Lung (tissue), 12 donors: ENCODE measurements around the gene AAGAB. TPM values are rescaled to one million over a fixed set of nuclear protein-coding genes. Genes with fewer than 3 reads are reported as not detected.

Source experiments
- ATAC-seq: fragments of 200-7000 bp; cut with Tn5 transposase; one replicate; pipeline ENCODE4 v1.9.1; 2020; ENCODE audit warnings: moderate number of reproducible peaks; ENCODE audit not compliant: insufficient read depth, low FRiP score
- DNase-seq, 3 donors: peaks; one replicate each; pipeline ENCODE4 v3.0.0-alpha.2; 2013 to 2017
- H3K27ac ChIP-seq, 2 donors: one replicate each; pipeline ENCODE4 v1.5.1; 2013; ENCODE audit warnings: mild to moderate bottlenecking in 2 of 2, moderate library complexity in 2 of 2, control low read depth in 1 of 2, inconsistent platforms in 1 of 2, low read depth in 1 of 2, low read length in 1 of 2
- H3K27me3 ChIP-seq, 3 donors: one replicate each; pipeline ENCODE4 v1.5.1; 2013; ENCODE audit warnings: low read length in 2 of 3; ENCODE audit not compliant: control insufficient read depth in 3 of 3, insufficient read depth in 3 of 3
- H3K36me3 ChIP-seq, 4 donors: one replicate each; pipeline ENCODE4 v1.5.1; 2013; ENCODE audit warnings: low read length in 4 of 4, mild to moderate bottlenecking in 1 of 4, moderate library complexity in 1 of 4; ENCODE audit not compliant: control insufficient read depth in 4 of 4, insufficient read depth in 4 of 4
- H3K4me1 ChIP-seq, 5 donors: one replicate each; pipeline ENCODE4 v1.5.1; 2013; ENCODE audit warnings: low read length in 5 of 5, mild to moderate bottlenecking in 2 of 5, moderate library complexity in 1 of 5; ENCODE audit not compliant: control insufficient read depth in 5 of 5, insufficient read depth in 5 of 5
- H3K4me3 ChIP-seq: one replicate; pipeline ENCODE4 v1.5.1; 2013; ENCODE audit warnings: mild to moderate bottlenecking, control low read depth, moderate library complexity
- H3K9ac ChIP-seq, 2 donors: one replicate each; pipeline ENCODE4 v1.5.1; 2013; ENCODE audit warnings: low read length in 2 of 2, control low read depth in 1 of 2; ENCODE audit not compliant: insufficient read depth in 1 of 2
- H3K9me3 ChIP-seq, 4 donors: one replicate each; pipeline ENCODE4 v1.5.1; 2013; ENCODE audit warnings: low read length in 3 of 4, mild to moderate bottlenecking in 1 of 4, moderate library complexity in 1 of 4; ENCODE audit not compliant: control insufficient read depth in 4 of 4, insufficient read depth in 3 of 4
- WGBS, 2 donors: extraction: QIAGEN DNeasy Blood & Tissue Kit; methylation state at CpG; one replicate each; pipeline ENCODE4 v1.1.7; 2013; 5-methylcytosine and 5-hydroxymethylcytosine counted together
- polyA plus RNA-seq, 2 donors: library from polyadenylated mRNA; stranded (reverse); fragments of 200-250 nt; gene quantifications; one replicate each; pipeline ENCODE4 v1.2.1, GENCODE V29; 2013
- total RNA-seq, 2 donors: library from RNA; depleted of rRNA in 1 of 2; stranded (reverse); fragments of >200 nt in 1 of 2; gene quantifications; one replicate each; pipeline ENCODE4 v1.2.1, GENCODE V29; 2014 to 2021
- TF ChIP-seq, protein P1 (sequence below): IDR thresholded peaks from 2 replicates; pipeline ENCODE4 v1.5.1; 2012; ENCODE audit warnings: mild to moderate bottlenecking; ENCODE audit errors: control extremely low read depth, extremely low read depth
- donor health status: control.
- donor health status: control.
- donor health status: Bipolar disorder and iron deficiency.
- donor health status: healthy.
- donor health status: DM: yes; HTN: yes; CAD: no.

The AAGAB gene
- total and polyA plus RNA-seq, 4 donors, result 11.5 to 34.5 (median 26.4) TPM

DNA sequence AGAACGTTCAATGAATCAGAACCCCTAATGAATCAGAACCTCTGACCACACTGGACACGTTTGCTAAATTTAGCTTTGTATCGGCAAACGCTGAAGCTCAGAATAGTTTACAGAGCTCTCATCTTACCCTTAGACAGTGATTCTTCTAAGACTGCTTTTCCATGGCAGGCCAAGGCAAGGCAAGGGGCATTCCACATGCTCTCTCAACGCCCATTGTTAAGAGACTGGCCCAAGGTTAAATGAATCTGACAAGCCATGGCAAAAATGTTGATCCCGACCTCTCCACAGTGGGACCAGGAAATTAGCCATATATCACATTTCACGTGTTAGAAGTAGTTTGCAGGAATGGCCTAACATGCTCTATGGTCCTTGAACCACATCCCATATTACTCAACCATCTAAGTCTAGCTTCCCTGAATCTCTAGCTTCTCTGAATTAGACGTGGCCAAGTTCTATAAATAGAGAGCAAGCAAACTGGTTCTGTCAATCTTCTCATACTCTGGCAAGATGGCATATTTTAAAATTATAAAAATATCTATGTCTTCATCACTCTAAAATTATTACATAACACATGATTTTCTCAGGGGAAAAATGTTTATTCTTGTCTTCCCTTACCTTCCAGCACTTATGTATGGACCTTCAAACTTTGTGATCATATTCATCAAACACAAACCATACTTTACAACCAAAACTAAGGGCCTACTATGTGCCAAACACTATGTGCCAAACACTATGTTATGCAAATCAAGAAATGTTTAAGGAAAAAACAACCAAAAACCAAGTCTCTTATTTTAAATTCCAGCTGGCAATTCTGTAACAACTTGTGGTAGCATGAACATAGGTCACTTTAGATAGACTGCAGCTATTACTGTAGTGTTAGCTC, 54.3 kb downstream of the AAGAB start:
- no peak for DNase-seq
- Histone ChIP-seq H3K4me1 (peaks cover 0 to 17% (median 0%) of the 10 kb centered on the region in 5 donors), H3K4me3 (no peak overlapping the region), H3K9ac (no peak overlapping the region), H3K9me3 (no peaks in the 10 kb centered on the region), H3K27ac (peak overlapping the region in 1 of 2 donors; percentile 58), H3K27me3 (no peaks in the 10 kb centered on the region), H3K36me3 (peaks cover 3 to 11% (median 4%) of the 10 kb centered on the region in 4 donors)
- WGBS, 2 donors, result 61 to 67% methylated on average over 8 of the region's 8 CpGs
- no peak for ATAC-seq
- TF ChIP-seq, protein P1, sequence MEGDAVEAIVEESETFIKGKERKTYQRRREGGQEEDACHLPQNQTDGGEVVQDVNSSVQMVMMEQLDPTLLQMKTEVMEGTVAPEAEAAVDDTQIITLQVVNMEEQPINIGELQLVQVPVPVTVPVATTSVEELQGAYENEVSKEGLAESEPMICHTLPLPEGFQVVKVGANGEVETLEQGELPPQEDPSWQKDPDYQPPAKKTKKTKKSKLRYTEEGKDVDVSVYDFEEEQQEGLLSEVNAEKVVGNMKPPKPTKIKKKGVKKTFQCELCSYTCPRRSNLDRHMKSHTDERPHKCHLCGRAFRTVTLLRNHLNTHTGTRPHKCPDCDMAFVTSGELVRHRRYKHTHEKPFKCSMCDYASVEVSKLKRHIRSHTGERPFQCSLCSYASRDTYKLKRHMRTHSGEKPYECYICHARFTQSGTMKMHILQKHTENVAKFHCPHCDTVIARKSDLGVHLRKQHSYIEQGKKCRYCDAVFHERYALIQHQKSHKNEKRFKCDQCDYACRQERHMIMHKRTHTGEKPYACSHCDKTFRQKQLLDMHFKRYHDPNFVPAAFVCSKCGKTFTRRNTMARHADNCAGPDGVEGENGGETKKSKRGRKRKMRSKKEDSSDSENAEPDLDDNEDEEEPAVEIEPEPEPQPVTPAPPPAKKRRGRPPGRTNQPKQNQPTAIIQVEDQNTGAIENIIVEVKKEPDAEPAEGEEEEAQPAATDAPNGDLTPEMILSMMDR, result no peak

DNA sequence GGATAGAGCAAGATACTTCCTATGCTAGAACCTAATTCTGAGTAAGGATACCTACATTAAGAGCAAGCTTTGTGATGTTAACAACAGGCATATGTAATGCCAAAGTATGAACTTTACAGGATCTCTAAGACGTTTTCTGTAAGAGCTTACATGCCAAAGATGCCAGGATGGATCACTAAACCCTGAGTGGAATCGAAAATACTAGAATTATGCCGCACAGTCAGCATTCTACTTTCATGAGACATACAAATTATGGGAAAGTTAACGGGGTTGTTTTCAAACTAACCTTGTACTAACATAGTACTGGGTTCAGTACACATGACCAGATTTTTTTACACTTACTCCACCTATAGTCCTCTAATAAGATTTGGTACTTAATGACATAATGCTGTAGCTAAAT, 55.1 kb downstream of the AAGAB start:
- Histone ChIP-seq H3K9me3 (no peaks in the 10 kb centered on the region), H3K4me1 (peaks cover 0 to 19% (median 0%) of the 10 kb centered on the region in 5 donors), H3K27me3 (no peaks in the 10 kb centered on the region), H3K27ac (no peak overlapping the region), H3K36me3 (peaks cover 3 to 14% (median 4%) of the 10 kb centered on the region in 4 donors), H3K4me3 (no peak overlapping the region), H3K9ac (no peak overlapping the region)
- TF ChIP-seq, protein P1, result no peak
- ATAC-seq, result no peak
- 93 to 94% methylated on average over 4 of the region's 4 CpGs for WGBS, 2 donors
- DNase-seq, result no peak

DNA sequence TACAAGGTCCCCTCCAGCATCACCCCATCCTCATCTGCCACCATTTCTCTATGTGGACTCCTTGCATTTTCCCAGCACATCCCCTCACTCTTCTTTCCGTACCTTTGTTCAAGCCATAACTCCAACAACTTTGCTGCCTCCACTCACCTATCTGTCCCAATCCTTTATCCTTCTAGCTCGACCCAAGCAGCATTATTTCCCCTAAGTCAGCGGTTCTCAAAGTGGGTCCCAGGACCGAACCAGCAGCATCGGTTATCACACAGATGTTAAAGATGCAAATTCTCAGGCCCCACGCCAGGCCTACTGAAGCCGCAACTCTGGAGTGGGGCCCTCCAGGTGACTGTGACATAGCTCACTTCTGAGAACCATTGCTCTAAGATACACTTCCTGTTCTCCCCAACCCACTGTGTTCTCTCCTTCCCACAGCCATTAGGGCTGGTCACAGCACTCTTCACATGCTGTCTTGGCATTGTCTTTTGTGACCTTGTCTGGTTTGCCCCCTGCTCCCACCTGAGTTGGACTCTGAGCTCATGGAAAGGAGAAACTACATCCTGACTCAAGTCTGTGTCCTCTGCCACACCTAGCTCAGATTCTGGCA, 56.2 kb downstream of the AAGAB start:
- H3K36me3 ChIP-seq, result peaks cover 0 to 14% (median 4%) of the 10 kb centered on the region in 4 donors
- TF ChIP-seq, protein P1, result no peak
- no peaks in the 10 kb centered on the region for H3K27me3 ChIP-seq
- WGBS, 2 donors, result 93 to 95% methylated on average over 7 of the region's 7 CpGs
- no peak overlapping the region for H3K27ac ChIP-seq
- H3K4me3 ChIP-seq, result no peak overlapping the region
- peaks cover 0 to 26% (median 4%) of the 10 kb centered on the region in 5 donors for H3K4me1 ChIP-seq
- DNase-seq, result no peak
- no peaks in the 10 kb centered on the region for H3K9me3 ChIP-seq
- no peak for ATAC-seq
- no peak overlapping the region for H3K9ac ChIP-seq
